ENCODE measurements around the gene ACOT7.

GRCh38 chr1:6414443-6414844 is 20.9 kb upstream of the ACOT7 start:
- TF ChIP-seq CTCF (conservative IDR thresholded peaks at IDR 0.05; ENCODE audit: low read length), result peak; percentile 77
- no peak for TF ChIP-seq EZH2phosphoT487 (IDR thresholded peaks at IDR 0.05; ENCODE audit: borderline replicate concordance, low read depth, low read length)

Measured in OCI-LY7 (cell line).